ENCODE measurements around the gene EPSTI1. TPM values are rescaled to one million over a fixed set of nuclear protein-coding genes. Genes with fewer than 3 reads are reported as not detected.

Gene EPSTI1
- total RNA-seq, 1 donor from 2014 or later = 2.6 TPM

DNA sequence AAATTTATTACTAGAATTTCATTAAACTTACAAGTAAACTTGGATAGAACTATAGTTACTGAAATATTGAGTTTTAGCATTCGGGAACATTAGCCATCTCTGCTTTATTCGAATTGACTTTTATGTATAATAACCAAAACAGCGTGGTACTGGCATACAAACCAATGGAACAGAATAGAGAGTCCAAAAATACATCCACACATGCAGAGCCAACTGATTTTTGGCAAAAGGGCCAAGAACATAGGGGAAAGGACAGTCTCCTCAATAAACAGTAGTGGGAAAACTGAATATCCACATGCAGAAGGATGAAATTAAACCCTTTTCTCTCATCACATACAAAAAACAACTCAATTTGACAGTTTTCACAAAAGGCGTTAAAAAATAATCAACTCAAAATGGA is 84.3 kb downstream of the EPSTI1 start:
- no peak overlapping the region for H3K4me3 ChIP-seq
- no peaks in the 10 kb centered on the region for H3K36me3 ChIP-seq
- no peaks in the 10 kb centered on the region for H3K27me3 ChIP-seq (ENCODE audit: low read depth)
- no peak for DNase-seq
- intact Hi-C loops (cut with micrococcal nuclease) = no loop called here
- TF ChIP-seq, protein P1, sequence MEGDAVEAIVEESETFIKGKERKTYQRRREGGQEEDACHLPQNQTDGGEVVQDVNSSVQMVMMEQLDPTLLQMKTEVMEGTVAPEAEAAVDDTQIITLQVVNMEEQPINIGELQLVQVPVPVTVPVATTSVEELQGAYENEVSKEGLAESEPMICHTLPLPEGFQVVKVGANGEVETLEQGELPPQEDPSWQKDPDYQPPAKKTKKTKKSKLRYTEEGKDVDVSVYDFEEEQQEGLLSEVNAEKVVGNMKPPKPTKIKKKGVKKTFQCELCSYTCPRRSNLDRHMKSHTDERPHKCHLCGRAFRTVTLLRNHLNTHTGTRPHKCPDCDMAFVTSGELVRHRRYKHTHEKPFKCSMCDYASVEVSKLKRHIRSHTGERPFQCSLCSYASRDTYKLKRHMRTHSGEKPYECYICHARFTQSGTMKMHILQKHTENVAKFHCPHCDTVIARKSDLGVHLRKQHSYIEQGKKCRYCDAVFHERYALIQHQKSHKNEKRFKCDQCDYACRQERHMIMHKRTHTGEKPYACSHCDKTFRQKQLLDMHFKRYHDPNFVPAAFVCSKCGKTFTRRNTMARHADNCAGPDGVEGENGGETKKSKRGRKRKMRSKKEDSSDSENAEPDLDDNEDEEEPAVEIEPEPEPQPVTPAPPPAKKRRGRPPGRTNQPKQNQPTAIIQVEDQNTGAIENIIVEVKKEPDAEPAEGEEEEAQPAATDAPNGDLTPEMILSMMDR (IDR thresholded peaks at IDR 0.05; ENCODE audit: borderline replicate concordance) = no peak
- H3K9me3 ChIP-seq (replicated peaks) = no peaks in the 10 kb centered on the region
- no peaks in the 10 kb centered on the region for H3K4me1 ChIP-seq
- no peak overlapping the region for H3K27ac ChIP-seq (replicated peaks)

DNA sequence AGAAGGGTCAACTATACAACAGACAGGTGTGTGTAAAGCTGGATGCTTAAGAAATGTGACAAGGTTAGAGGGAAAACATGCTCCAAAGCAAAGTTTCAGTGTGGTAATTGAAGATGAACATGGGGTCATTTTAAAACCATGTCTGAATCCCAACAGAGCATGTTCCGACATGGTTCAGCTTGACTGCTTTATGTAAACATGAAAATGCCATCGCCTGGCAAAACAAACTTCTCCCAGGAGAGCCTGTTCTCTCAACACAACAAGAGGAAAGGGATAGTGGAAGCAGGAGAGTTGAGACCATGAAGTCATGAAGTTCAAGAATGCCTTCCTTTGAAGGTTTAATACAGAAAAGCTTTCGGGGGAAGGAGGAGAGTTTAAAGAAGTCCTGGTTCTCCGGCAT is 85.8 kb downstream of the EPSTI1 start:
- no peaks in the 10 kb centered on the region for H3K36me3 ChIP-seq
- no peaks in the 10 kb centered on the region for H3K27me3 ChIP-seq (ENCODE audit: low read depth)
- H3K9me3 ChIP-seq (replicated peaks) = no peaks in the 10 kb centered on the region
- no peak overlapping the region for H3K27ac ChIP-seq (replicated peaks)
- intact Hi-C loops (cut with micrococcal nuclease) = no loop called here
- H3K4me1 ChIP-seq = no peaks in the 10 kb centered on the region
- TF ChIP-seq, protein P1 (IDR thresholded peaks at IDR 0.05; ENCODE audit: borderline replicate concordance) = no peak
- H3K4me3 ChIP-seq = no peak overlapping the region
- DNase-seq = no peak

DNA sequence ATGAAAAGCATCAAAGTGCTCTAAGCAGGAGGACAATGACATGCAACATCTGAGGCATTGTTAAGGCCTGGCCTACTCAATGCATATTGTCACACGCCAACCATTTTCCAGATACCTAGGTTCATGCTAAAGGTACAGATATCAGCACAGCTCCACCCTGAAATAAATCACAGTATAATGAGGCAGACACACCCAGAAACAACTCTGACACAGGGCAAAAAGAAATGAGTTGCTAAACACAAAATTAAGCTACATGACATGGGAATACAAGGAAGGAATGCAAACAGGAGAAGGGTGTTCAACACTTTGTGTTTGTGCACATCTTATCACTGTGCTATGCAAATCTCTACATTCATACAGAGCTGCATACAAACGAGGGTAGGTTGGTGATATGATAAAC is 86.5 kb downstream of the EPSTI1 start:
- H3K27me3 ChIP-seq (ENCODE audit: low read depth) = no peaks in the 10 kb centered on the region
- no peaks in the 10 kb centered on the region for H3K9me3 ChIP-seq (replicated peaks)
- DNase-seq = no peak
- no peaks in the 10 kb centered on the region for H3K4me1 ChIP-seq
- no peak overlapping the region for H3K27ac ChIP-seq (replicated peaks)
- H3K4me3 ChIP-seq = no peak overlapping the region
- no peaks in the 10 kb centered on the region for H3K36me3 ChIP-seq
- intact Hi-C loops (cut with micrococcal nuclease) = no loop called here
- TF ChIP-seq, protein P1 (IDR thresholded peaks at IDR 0.05; ENCODE audit: borderline replicate concordance) = no peak

DNA sequence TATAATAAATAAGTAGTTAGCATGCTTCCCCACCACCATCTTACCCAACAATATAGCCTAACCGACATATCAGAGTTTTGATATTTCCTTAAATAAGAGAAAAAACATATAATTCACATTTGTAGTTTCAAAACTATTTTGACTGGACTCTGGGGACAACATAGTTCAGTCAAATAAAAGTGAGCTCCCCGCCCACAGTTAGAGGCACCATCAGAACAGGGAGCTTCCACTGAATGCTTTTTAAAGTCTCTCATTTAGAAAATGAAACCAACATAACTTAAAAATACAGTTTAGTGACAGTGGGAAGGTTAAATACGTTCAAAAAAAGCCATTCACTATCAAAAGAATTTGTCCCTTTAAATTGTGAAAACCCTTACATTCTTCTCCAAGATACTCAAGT is 92.8 kb downstream of the EPSTI1 start:
- TF ChIP-seq, protein P1 (IDR thresholded peaks at IDR 0.05; ENCODE audit: borderline replicate concordance) = no peak
- Histone ChIP-seq H3K4me3 (no peak overlapping the region), H3K9me3 (replicated peaks) (no peaks in the 10 kb centered on the region), H3K27ac (replicated peaks) (no peak overlapping the region), H3K36me3 (no peaks in the 10 kb centered on the region), H3K27me3 (ENCODE audit: low read depth) (no peaks in the 10 kb centered on the region), H3K4me1 (peaks cover 5% of the 10 kb centered on the region)
- DNase-seq = no peak
- intact Hi-C loops (cut with micrococcal nuclease) = no loop called here

DNA sequence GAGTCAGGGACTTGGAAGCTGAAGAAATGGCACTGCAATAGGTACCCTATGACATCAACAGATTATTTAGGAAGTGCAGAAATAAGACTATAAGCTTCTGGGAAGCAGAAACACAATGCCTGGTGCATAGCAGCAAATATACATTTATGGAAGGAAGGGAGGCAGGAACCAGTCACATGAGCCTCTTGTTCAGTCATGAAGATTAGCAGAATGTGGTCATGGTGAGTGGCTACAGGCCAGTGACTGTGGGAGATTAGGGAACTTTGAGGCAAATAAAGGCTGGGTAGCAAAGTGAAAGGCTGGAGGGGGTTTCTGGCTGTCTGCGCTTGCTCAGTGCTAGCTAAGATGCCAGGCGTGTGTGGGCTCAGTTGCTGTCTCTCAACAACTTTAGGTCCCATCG is 96.3 kb downstream of the EPSTI1 start:
- intact Hi-C loops (cut with micrococcal nuclease) = no loop called here
- H3K27ac ChIP-seq (replicated peaks) = no peak overlapping the region
- H3K36me3 ChIP-seq = no peaks in the 10 kb centered on the region
- DNase-seq = no peak
- H3K4me1 ChIP-seq = peaks cover 16% of the 10 kb centered on the region
- no peak overlapping the region for H3K4me3 ChIP-seq
- H3K9me3 ChIP-seq (replicated peaks) = no peaks in the 10 kb centered on the region
- TF ChIP-seq, protein P1 (IDR thresholded peaks at IDR 0.05; ENCODE audit: borderline replicate concordance) = no peak
- H3K27me3 ChIP-seq (ENCODE audit: low read depth) = no peaks in the 10 kb centered on the region

DNA sequence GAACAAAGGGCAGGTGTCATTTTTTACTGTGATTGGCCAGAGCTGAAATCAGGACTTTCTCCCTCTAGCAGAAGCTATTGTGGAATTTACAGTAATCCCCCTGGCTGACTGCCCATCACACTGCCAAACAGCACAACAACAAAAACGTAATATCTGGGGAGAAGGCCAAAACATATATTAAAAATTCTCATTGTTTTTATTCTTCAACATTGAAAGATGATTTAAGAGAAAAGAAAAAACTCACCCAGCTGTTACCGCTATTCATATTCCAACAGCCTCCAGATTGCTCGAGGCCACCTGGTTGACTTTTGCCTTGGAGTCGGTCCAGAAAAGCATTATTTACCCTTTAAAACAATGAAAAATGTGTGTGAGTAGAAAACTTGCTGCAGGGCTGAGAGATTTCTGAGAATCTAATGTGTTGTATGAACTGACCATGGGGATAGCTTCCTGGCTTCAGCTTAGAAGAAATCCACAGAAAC is 97.2 kb downstream of the EPSTI1 start:
- Histone ChIP-seq H3K36me3 (no peaks in the 10 kb centered on the region), H3K27me3 (ENCODE audit: low read depth) (no peaks in the 10 kb centered on the region), H3K4me1 (peaks cover 16% of the 10 kb centered on the region), H3K9me3 (replicated peaks) (no peaks in the 10 kb centered on the region), H3K4me3 (no peak overlapping the region), H3K27ac (replicated peaks) (peak overlapping the region; percentile 31)
- no peak for DNase-seq
- TF ChIP-seq, protein P1 (IDR thresholded peaks at IDR 0.05; ENCODE audit: borderline replicate concordance) = no peak
- intact Hi-C loops (cut with micrococcal nuclease) = no loop called here

Data from left ventricle myocardium inferior (tissue), 1 donor.